HepG2 (cell line): ENCODE results near the gene SOX9. TPM values are rescaled to one million over a fixed set of nuclear protein-coding genes. Genes with fewer than 3 reads are reported as not detected.

Experiments used
- GPBP1L1 ChIP-seq: sonication (generic); formaldehyde crosslinking; IDR thresholded peaks from 2 replicates; pipeline ENCODE4 v1.5.0; 2020; ENCODE audit warnings: mild to moderate bottlenecking, missing genetic modification reagents
- HNRNPK ChIP-seq: fragments of 200-400 bp; formaldehyde crosslinking; IDR thresholded peaks from 2 replicates; pipeline ENCODE4 v1.6.1; 2018; ENCODE audit warnings: low read length, low read depth, moderate library complexity, mild to moderate bottlenecking; ENCODE audit not compliant: poor library complexity, severe bottlenecking
- HOXA9 ChIP-seq: sonication (generic); formaldehyde crosslinking; IDR thresholded peaks from 2 replicates; pipeline ENCODE4 v1.8.1; 2022; ENCODE audit warnings: missing genetic modification reagents, mild to moderate bottlenecking, moderate library complexity, borderline replicate concordance
- KDM1A ChIP-seq: IDR thresholded peaks from 2 replicates; pipeline ENCODE4 v1.6.1; 2016; ENCODE audit warnings: missing compliant biosample characterization
- KDM4B ChIP-seq: sonication (generic); formaldehyde crosslinking; IDR thresholded peaks from 2 replicates; pipeline ENCODE4 v1.4.0; 2020; ENCODE audit warnings: missing genetic modification reagents
- MAF1 ChIP-seq: sonication (generic); formaldehyde crosslinking; IDR thresholded peaks from 2 replicates; pipeline ENCODE4 v1.5.0; 2020; ENCODE audit warnings: missing genetic modification reagents, borderline replicate concordance
- MIER2 ChIP-seq: IDR thresholded peaks from 2 replicates; pipeline ENCODE4 v1.6.1; 2016; ENCODE audit warnings: missing biosample characterization, missing genetic modification reagents
- NFIC ChIP-seq: IDR thresholded peaks from 2 replicates; pipeline ENCODE4 v1.6.1; 2012; ENCODE audit warnings: mild to moderate bottlenecking, low read length, inconsistent platforms
- NR2F1 ChIP-seq, 2 experiments: fragments of 450-650 bp in 1 of 2; formaldehyde crosslinking in 1 of 2; IDR thresholded peaks; 2 replicates each; pipeline versions ENCODE4 v1.5.0 to v1.6.1; 2016 to 2020; ENCODE audit warnings: mild to moderate bottlenecking in 1 of 2, missing compliant biosample characterization in 1 of 2, missing genetic modification reagents in 1 of 2, moderate library complexity in 1 of 2
- NRL ChIP-seq: sonication (generic); formaldehyde crosslinking; IDR thresholded peaks from 2 replicates; pipeline ENCODE4 v1.5.0; 2020; ENCODE audit warnings: missing genetic modification reagents, mild to moderate bottlenecking, moderate library complexity, borderline replicate concordance
- PAXIP1 ChIP-seq: sonication (generic); formaldehyde crosslinking; conservative IDR thresholded peaks from 2 replicates; pipeline ENCODE4 v1.4.0; 2020; ENCODE audit warnings: mild to moderate bottlenecking, missing genetic modification reagents, moderate library complexity
- PTBP1 ChIP-seq: fragments of 200-400 bp; formaldehyde crosslinking; IDR thresholded peaks from 2 replicates; pipeline ENCODE4 v1.6.1; 2018; ENCODE audit warnings: low read length, low read depth; ENCODE audit not compliant: poor library complexity, severe bottlenecking
- RFXAP ChIP-seq: sonication (generic); formaldehyde crosslinking; IDR thresholded peaks from 2 replicates; pipeline ENCODE4 v1.4.0; 2020; ENCODE audit warnings: missing genetic modification reagents, borderline replicate concordance
- SMARCC2 ChIP-seq: fragments of 450-650 bp; IDR thresholded peaks from 2 replicates; pipeline ENCODE4 v1.6.1; 2017; ENCODE audit warnings: antibody characterized with exemption, mild to moderate bottlenecking
- TFDP2 ChIP-seq: sonication (generic); formaldehyde crosslinking; IDR thresholded peaks from 2 replicates; pipeline ENCODE4 v1.4.0; 2020; ENCODE audit warnings: missing genetic modification reagents
- ZFP1 ChIP-seq: IDR thresholded peaks from 2 replicates; pipeline ENCODE4 v1.6.1; 2016
- ZKSCAN5 ChIP-seq: sonication (generic); formaldehyde crosslinking; IDR thresholded peaks from 2 replicates; pipeline ENCODE4 v1.5.1; 2020; ENCODE audit warnings: mild to moderate bottlenecking, missing genetic modification reagents
- ZNF136 ChIP-seq: sonication (generic); formaldehyde crosslinking; IDR thresholded peaks from 2 replicates; pipeline ENCODE4 v1.8.1; 2022; ENCODE audit warnings: low read depth, mild to moderate bottlenecking, moderate library complexity, missing genetic modification reagents
- ZNF205 ChIP-seq: IDR thresholded peaks from 2 replicates; pipeline ENCODE4 v1.6.1; 2018; ENCODE audit warnings: missing biosample characterization, missing genetic modification reagents
- ZNF251 ChIP-seq: sonication (generic); formaldehyde crosslinking; IDR thresholded peaks from 2 replicates; pipeline ENCODE4 v1.9.0; 2021; ENCODE audit warnings: mild to moderate bottlenecking, missing genetic modification reagents
- ZNF274 ChIP-seq: sonication (generic); formaldehyde crosslinking; IDR thresholded peaks from 2 replicates; pipeline ENCODE4 v1.5.1; 2020; ENCODE audit warnings: mild to moderate bottlenecking, missing genetic modification reagents
- ZNF510 ChIP-seq: sonication (generic); formaldehyde crosslinking; IDR thresholded peaks from 2 replicates; pipeline ENCODE4 v1.4.0; 2020; ENCODE audit warnings: low read depth, mild to moderate bottlenecking, missing genetic modification reagents
- ZNF543 ChIP-seq: sonication (generic); formaldehyde crosslinking; IDR thresholded peaks from 2 replicates; pipeline ENCODE4 v1.4.0; 2020; ENCODE audit warnings: mild to moderate bottlenecking, missing genetic modification reagents
- ZNF660 ChIP-seq: sonication (generic); formaldehyde crosslinking; IDR thresholded peaks from 2 replicates; pipeline ENCODE4 v1.5.1; 2020; ENCODE audit warnings: mild to moderate bottlenecking, low read depth, missing genetic modification reagents, borderline replicate concordance
- ZSCAN21 ChIP-seq: sonication (generic); formaldehyde crosslinking; IDR thresholded peaks from 2 replicates; pipeline ENCODE4 v1.8.0; 2022; ENCODE audit warnings: mild to moderate bottlenecking, missing genetic modification reagents, moderate library complexity, borderline replicate concordance
- polyA plus RNA-seq, 8 experiments: library from polyadenylated mRNA; depleted of rRNA in 3 of 8; stranded (reverse) in 7 of 8; unstranded in 1 of 8; fragments of >200 nt; fragmentation: Illumina TruSeq in 4 of 8; extraction: Trizol in 4 of 8; gene quantifications; 2 replicates each; pipeline versions ENCODE4 v1.2.1 to v1.2.3, GENCODE V29; 2011 to 2016; ENCODE audit warnings: low read depth in 4 of 8, missing spikeins in 1 of 8, mixed read lengths in 1 of 8; ENCODE audit not compliant: insufficient read depth in 1 of 8
- total RNA-seq, 5 experiments: library from RNA; depleted of rRNA; stranded (reverse); fragments of >200 nt; fragmentation: Illumina TruSeq; extraction: Trizol; gene quantifications; 2 replicates each; pipeline ENCODE4 v1.2.3, GENCODE V29; 2016; ENCODE audit warnings: low read depth in 1 of 5

Gene SOX9
- total and polyA plus RNA-seq, 2 of the 13 experiments (the other 11 are each of a cell fraction or from before 2014, with no cell fraction given), result 16.1 to 27.6 TPM

- TF ChIP-seq PAXIP1 (CRISPR knock-in tag) (no peak), HOXA9 (CRISPR knock-in tag) (peak; percentile 66; the same call in 1 of the 2 replicates), ZNF274 (peak; percentile 77; the same call in 1 of the 2 replicates), ZNF136 (CRISPR knock-in tag) (no peak), KDM4B (CRISPR knock-in tag) (peak; percentile 37; the same call in 1 of the 2 replicates), ZNF543 (CRISPR knock-in tag) (0 out of 2 replicates have a peak, but pooled peaks have one; percentile 46), ZNF660 (no peak), ZNF510 (peak; percentile 42; the same call in 1 of the 2 replicates), PTBP1 (no peak), ZKSCAN5 (CRISPR knock-in tag) (no peak), GPBP1L1 (CRISPR knock-in tag) (no peak), KDM1A (CRISPR knock-in tag) (no peak), RFXAP (CRISPR knock-in tag) (no peak), ZNF251 (CRISPR knock-in tag) (0 out of 2 replicates have a peak, but pooled peaks have one; percentile 49), HNRNPK (peak; percentile 93), ZFP1 (CRISPR knock-in tag) (no peak), SMARCC2 (no peak), NR2F1 (CRISPR knock-in tag; IDR thresholded peaks at IDR 0.05) (no peak), MIER2 (CRISPR knock-in tag) (no peak), ZSCAN21 (CRISPR knock-in tag) (peak; percentile 89; the same call in 1 of the 2 replicates), TFDP2 (CRISPR knock-in tag) (peak; percentile 1; the same call in 1 of the 2 replicates), NRL (peak; percentile 85), NFIC (no peak), MAF1 (CRISPR knock-in tag) (no peak), ZNF205 (CRISPR knock-in tag) (peak; percentile 66)
Observed at GRCh38 chr17:72121164-72122009, 567 bp downstream of the SOX9 start (continued).
